K562 (cell line): Measurements from ENCODE around the gene A1BG. TPM values are rescaled to one million over a fixed set of nuclear protein-coding genes. Genes with fewer than 3 reads are reported as not detected.
A peak's percentile ranks its signal among the peaks of the same experiment; 100 is the strongest.

Source experiments
- AFF4 ChIP-seq: sonication (generic); formaldehyde crosslinking; IDR thresholded peaks from 2 replicates; pipeline ENCODE4 v1.8.0; 2023; ENCODE audit warnings: mild to moderate bottlenecking, missing genetic modification reagents
- CHD1 ChIP-seq: fragments of 200-600 bp; sonication (generic); IDR thresholded peaks from one replicate; pipeline ENCODE4 v1.6.1; 2012; ENCODE audit warnings: mild to moderate bottlenecking, moderate library complexity, low read length, inconsistent platforms
- E2F5 ChIP-seq: sonication (generic); formaldehyde crosslinking; IDR thresholded peaks from 2 replicates; pipeline ENCODE4 v1.8.0; 2022; ENCODE audit warnings: mild to moderate bottlenecking, missing genetic modification reagents
- EWSR1 ChIP-seq: fragments of 450-650 bp; IDR thresholded peaks from 2 replicates; pipeline ENCODE4 v1.6.1; 2018; ENCODE audit warnings: borderline replicate concordance, mild to moderate bottlenecking, low read depth, moderate library complexity; ENCODE audit not compliant: partially characterized antibody
- FIP1L1 ChIP-seq: fragments of 200-400 bp; formaldehyde crosslinking; IDR thresholded peaks from 2 replicates; pipeline ENCODE4 v1.6.1; 2018; ENCODE audit warnings: mild to moderate bottlenecking, low read depth, low read length; ENCODE audit not compliant: poor library complexity, severe bottlenecking
- HSF4 ChIP-seq: fragments of 250-450 bp; sonication (Bioruptor Pico); IDR thresholded peaks from 2 replicates; pipeline ENCODE4 v2.1.2; 2022; ENCODE audit warnings: mild to moderate bottlenecking, moderate library complexity, borderline replicate concordance
- ILF3 ChIP-seq: fragments of 450-650 bp; IDR thresholded peaks from 2 replicates; pipeline ENCODE4 v1.6.1; 2018; ENCODE audit warnings: antibody characterized with exemption, mild to moderate bottlenecking, moderate library complexity, borderline replicate concordance
- KAT7 ChIP-seq: sonication (generic); formaldehyde crosslinking; IDR thresholded peaks from 2 replicates; pipeline ENCODE4 v1.8.0; 2022; ENCODE audit warnings: missing genetic modification reagents, mild to moderate bottlenecking, borderline replicate concordance
- SRSF9 ChIP-seq: fragments of 200-400 bp; formaldehyde crosslinking; IDR thresholded peaks from 2 replicates; pipeline ENCODE4 v1.6.1; 2017; ENCODE audit warnings: low read depth, low read length, borderline replicate concordance
- TARDBP ChIP-seq: fragments of 450-650 bp; IDR thresholded peaks from 2 replicates; pipeline ENCODE4 v1.6.1; 2016
- ZNF175 ChIP-seq: fragments of 200-800 bp; sonication (Bioruptor generic); IDR thresholded peaks from 2 replicates; pipeline ENCODE4 v1.6.1; 2016; ENCODE audit warnings: low read depth, mild to moderate bottlenecking, missing genetic modification characterization, missing compliant biosample characterization
- ZNF318 ChIP-seq, 2 experiments: fragments of 450-650 bp; IDR thresholded peaks; 2 replicates each; pipeline ENCODE4 v1.6.1; 2016; ENCODE audit warnings: mild to moderate bottlenecking in 2 of 2, borderline replicate concordance in 1 of 2, low read depth in 1 of 2, moderate library complexity in 1 of 2
- ZNF384 ChIP-seq: IDR thresholded peaks from 2 replicates; pipeline ENCODE4 v1.6.1; 2012; ENCODE audit warnings: low read depth, low read length, improper control_type of control experiment
- polyA plus RNA-seq, 8 experiments: library from polyadenylated mRNA; depleted of rRNA in 4 of 8; stranded (reverse) in 5 of 8; unstranded in 3 of 8; fragments of >200 nt; fragmentation: Nextera tagmentation in 2 of 8; fragmentation: Illumina TruSeq in 1 of 8; extraction: Ambion mirVana in 2 of 8; extraction: Trizol in 1 of 8; gene quantifications; 2 replicates each; pipeline versions ENCODE4 v1.2.1 to v1.2.3, GENCODE V29; 2011 to 2014; ENCODE audit warnings: inconsistent platforms in 1 of 8, missing spikeins in 1 of 8
- total RNA-seq, 7 experiments: library from RNA; depleted of rRNA in 6 of 7; stranded (reverse); fragments of >200 nt in 6 of 7; fragmentation: Illumina TruSeq in 2 of 7; extraction: Trizol in 2 of 7; gene quantifications; 2 replicates each; pipeline versions ENCODE4 v1.2.1 to v1.2.3, GENCODE V29; 2011 to 2021; ENCODE audit warnings: low replicate concordance in 1 of 7

The A1BG gene
- total and polyA plus RNA-seq, 9 of the 15 experiments (the other 6 are each of a cell fraction or from before 2014, with no cell fraction given) = 0.10 to 19.8 (median 2.6) TPM

GRCh38 chr19:58361900-58362271, 8.6 kb upstream of the A1BG start (continued):
- TF ChIP-seq ZNF318 (IDR thresholded peaks at IDR 0.05; ENCODE audit: borderline replicate concordance in 1 of 2, low read depth in 1 of 2) (no peak), ZNF384 (no peak), KAT7 (peak; percentile 99), EWSR1 (no peak), FIP1L1 (no peak), ILF3 (no peak), SRSF9 (no peak), AFF4 (CRISPR knock-in tag) (peak; percentile 92; the same call in 1 of the 2 replicates), E2F5 (CRISPR knock-in tag) (peak; percentile 44; the same call in 1 of the 2 replicates), HSF4 (CRISPR knock-in tag) (no peak), ZNF175 (CRISPR knock-in tag) (no peak), TARDBP (no peak), CHD1 (no peak)
